ENCODE measurements around the gene LANCL1.

- TF ChIP-seq CTCF (IDR thresholded peaks at IDR 0.05 in 2 of 3, conservative IDR thresholded peaks at IDR 0.05 in 1 of 3; ENCODE audit: borderline replicate concordance in 1 of 3, insufficient read depth in 1 of 3, low read depth in 2 of 3, low read length in 2 of 3), result no peak
- no peak for TF ChIP-seq POLR2A (IDR thresholded peaks at IDR 0.05; ENCODE audit: borderline replicate concordance, extremely low read depth, insufficient read depth, insufficient read length)
- TF ChIP-seq ZBTB33 (IDR thresholded peaks at IDR 0.05; ENCODE audit: extremely low read depth, insufficient replicate concordance, low read length), result no peak
- no peak for TF ChIP-seq ATF3 (IDR thresholded peaks at IDR 0.05)
- TF ChIP-seq RAD21 (IDR thresholded peaks at IDR 0.05; ENCODE audit: low read depth), result no peak
- no peak for TF ChIP-seq MAX (IDR thresholded peaks at IDR 0.05)
- no peak for TF ChIP-seq YY1 (IDR thresholded peaks at IDR 0.05; ENCODE audit: extremely low read depth, insufficient replicate concordance, low read depth, low read length)
Measured at GRCh38 chr2:210428393-210429179, 48.0 kb downstream of the LANCL1 start.
